C4-2B (cell line): ENCODE measurements around the gene TEX35.

Experiments used
- CTCF ChIP-seq: fragments of 450-650 bp; conservative IDR thresholded peaks from 2 replicates; pipeline ENCODE4 v1.5.1; 2017; ENCODE audit warnings: mild to moderate bottlenecking
- ZFX ChIP-seq: fragments of 450-650 bp; IDR thresholded peaks from 2 replicates; pipeline ENCODE4 v1.6.1; 2017

- TF ChIP-seq CTCF, result no peak
- TF ChIP-seq ZFX, result no peak
Measured at GRCh38 chr1:178464566-178464965, 48.3 kb upstream of the TEX35 start.
